ENCODE results near the gene WNT9B.
"Not testable (repeated sequence)": the region's sequence is repeated elsewhere in the genome, so short reads cannot be mapped to it uniquely, and the experiment has no call there.

The WNT9B gene

GRCh38 chr17:46822388-46822921 is 28.9 kb upstream of the WNT9B start:
- no peak for DNase-seq (ENCODE audit: low read depth)

- DNase-seq (ENCODE audit: low read depth): no peak
These were observed 27.7 kb upstream of the WNT9B start for GRCh38 chr17:46823657-46824056.

- no peak for DNase-seq (ENCODE audit: low read depth)
These were observed 25.3 kb upstream of the WNT9B start for GRCh38 chr17:46826116-46826515.

- DNase-seq (ENCODE audit: low read depth): no peak
These were observed 24.1 kb upstream of the WNT9B start for GRCh38 chr17:46827274-46827673.

- no peak for DNase-seq (ENCODE audit: low read depth)
These were observed 19.6 kb upstream of the WNT9B start for GRCh38 chr17:46831573-46832330.

- no peak for DNase-seq (ENCODE audit: low read depth)
These were observed 19.0 kb upstream of the WNT9B start for GRCh38 chr17:46832331-46832821.

GRCh38 chr17:46832945-46833839 is 18.2 kb upstream of the WNT9B start:
- no peak for DNase-seq (ENCODE audit: low read depth)

- DNase-seq (ENCODE audit: low read depth): no peak
These were observed 17.6 kb upstream of the WNT9B start for GRCh38 chr17:46833840-46834208.

GRCh38 chr17:46834846-46835245 is 16.5 kb upstream of the WNT9B start:
- no peak for DNase-seq (ENCODE audit: low read depth)

- DNase-seq (ENCODE audit: low read depth): no peak
These were observed 14.9 kb upstream of the WNT9B start for GRCh38 chr17:46836500-46836899.

- DNase-seq (ENCODE audit: low read depth): no peak
These were observed 13.9 kb upstream of the WNT9B start for GRCh38 chr17:46837521-46837920.

GRCh38 chr17:46839211-46839610 is 12.2 kb upstream of the WNT9B start:
- DNase-seq (ENCODE audit: low read depth): no peak

- not testable (repeated sequence) for DNase-seq (ENCODE audit: low read depth)
These were observed 10.8 kb upstream of the WNT9B start for GRCh38 chr17:46840596-46840995.

GRCh38 chr17:46841561-46842379 is 9.6 kb upstream of the WNT9B start:
- DNase-seq (ENCODE audit: low read depth): no peak

GRCh38 chr17:46842835-46843234 is 8.5 kb upstream of the WNT9B start:
- DNase-seq (ENCODE audit: low read depth): no peak

- no peak for DNase-seq (ENCODE audit: low read depth)
These were observed 3.9 kb upstream of the WNT9B start for GRCh38 chr17:46847204-46848191.

- DNase-seq (ENCODE audit: low read depth): no peak
These were observed 2.8 kb upstream of the WNT9B start for GRCh38 chr17:46848534-46848933.

- DNase-seq (ENCODE audit: low read depth): no peak
These were observed 725 bp upstream of the WNT9B start for GRCh38 chr17:46850688-46851028.

- no peak for DNase-seq (ENCODE audit: low read depth)
These were observed 2.6 kb downstream of the WNT9B start for GRCh38 chr17:46853896-46854444.

- no peak for DNase-seq (ENCODE audit: low read depth)
These were observed 3.1 kb downstream of the WNT9B start for GRCh38 chr17:46854515-46854914.

GRCh38 chr17:46854948-46855347 is 3.6 kb downstream of the WNT9B start:
- no peak for DNase-seq (ENCODE audit: low read depth)
